22Rv1 (cell line): ENCODE results near the gene WDR54.

ENCODE experiments used
- H3K27ac ChIP-seq: fragments of 450-650 bp; 2 replicates; pipeline ENCODE4 v1.5.1; 2017
- CTCF ChIP-seq: fragments of 450-650 bp; IDR thresholded peaks from 2 replicates; pipeline ENCODE4 v1.5.1; 2017; ENCODE audit warnings: mild to moderate bottlenecking
- ZFX ChIP-seq: fragments of 450-650 bp; IDR thresholded peaks from 2 replicates; pipeline ENCODE4 v1.6.1; 2017; ENCODE audit warnings: antibody characterized with exemption, borderline replicate concordance

WDR54 gene

GRCh38 chr2:74421221-74421870, at the start of gene WDR54, which contains the start of gene C2orf81:
Gene WDR54, plus strand, starts transcription at chr2:74421730. Its CDS starts 424 bp downstream, at chr2:74422154.
Gene C2orf81, minus strand, starts transcription at chr2:74421619. Its CDS starts 59 bp downstream, at chr2:74421560.
- no peak for TF ChIP-seq CTCF
- no peak for TF ChIP-seq ZFX
- peak within 1 kb of the TSS; percentile 78 for H3K27ac ChIP-seq

- no peak for TF ChIP-seq CTCF
- no peak for TF ChIP-seq ZFX
- H3K27ac ChIP-seq = no peak overlapping the region
Measured at GRCh38 chr2:74372674-74373073, 48.9 kb upstream of the WDR54 start.

- TF ChIP-seq ZFX = no peak
- TF ChIP-seq CTCF = no peak
- H3K27ac ChIP-seq = peak overlapping the region; percentile 67
Measured at GRCh38 chr2:74373221-74373676, 48.3 kb upstream of the WDR54 start.

GRCh38 chr2:74373985-74374384, 47.5 kb upstream of the WDR54 start:
- TF ChIP-seq CTCF (no peak), ZFX (no peak)

GRCh38 chr2:74374509-74375205, 46.9 kb upstream of the WDR54 start:
- H3K27ac ChIP-seq = peak overlapping the region; percentile 67
- TF ChIP-seq CTCF = no peak
- TF ChIP-seq ZFX = no peak

More at GRCh38 chr2:74373985-74374384, 47.5 kb upstream of the WDR54 start:
- peak overlapping the region; percentile 67 for H3K27ac ChIP-seq

- TF ChIP-seq CTCF = no peak
- no peak for TF ChIP-seq ZFX
- H3K27ac ChIP-seq = 0 out of 2 replicates have a peak overlapping the region, but pooled peaks have one; percentile 67
Measured at GRCh38 chr2:74375838-74376237, 45.7 kb upstream of the WDR54 start.

- TF ChIP-seq ZFX (no peak), CTCF (no peak)
- H3K27ac ChIP-seq = no peak overlapping the region
Measured at GRCh38 chr2:74378007-74378406, 43.5 kb upstream of the WDR54 start.
